Spinal cord (tissue), 10 donors: ENCODE results near the gene PKIB. TPM values are rescaled to one million over a fixed set of nuclear protein-coding genes. Genes with fewer than 3 reads are reported as not detected.

Experiments
- DNase-seq, 6 donors: peaks; one replicate each; pipeline versions ENCODE4 v3.0.0 to v3.0.0-alpha.2; 2013 to 2015; ENCODE audit warnings: low spot score in 6 of 6, low read depth in 4 of 6
- H3K27ac ChIP-seq: one replicate; pipeline ENCODE4 v1.5.1; 2013; ENCODE audit warnings: low read depth, low read length, control low read depth
- H3K27me3 ChIP-seq: one replicate; pipeline ENCODE4 v1.6.1; 2013; ENCODE audit warnings: low read length; ENCODE audit not compliant: control insufficient read depth, insufficient read depth
- H3K36me3 ChIP-seq: one replicate; pipeline ENCODE4 v1.6.1; 2013; ENCODE audit warnings: low read length; ENCODE audit not compliant: control insufficient read depth, insufficient read depth
- H3K4me1 ChIP-seq: one replicate; pipeline ENCODE4 v1.6.1; 2013; ENCODE audit warnings: low read length; ENCODE audit not compliant: control insufficient read depth, insufficient read depth
- H3K4me3 ChIP-seq: one replicate; pipeline ENCODE4 v1.5.1; 2013; ENCODE audit warnings: low read depth, low read length, control low read depth
- H3K9me3 ChIP-seq: one replicate; pipeline ENCODE4 v1.6.1; 2013; ENCODE audit warnings: low read length; ENCODE audit not compliant: control insufficient read depth, insufficient read depth
- WGBS: methylation state at CpG from one replicate; pipeline ENCODE4 v1.1.5; 2013; ENCODE audit warnings: missing lambda C conversion rate; ENCODE audit not compliant: insufficient coverage; 5-methylcytosine and 5-hydroxymethylcytosine counted together
- polyA plus RNA-seq, 2 donors: library from polyadenylated mRNA; unstranded; fragments of 120-200 nt; gene quantifications; one replicate each; pipeline ENCODE4 v1.2.1, GENCODE V29; 2013; ENCODE audit not compliant: insufficient read length in 2 of 2
- total RNA-seq, 2 donors: library from RNA; depleted of rRNA in 1 of 2; stranded (reverse); fragments of 120-200 nt in 1 of 2; fragments of >200 nt in 1 of 2; gene quantifications; one replicate each; pipeline versions ENCODE4 v1.2.3 to v1.2.4, GENCODE V29; 2013 to 2014
- donor health status: healthy.

The PKIB gene
- total and polyA plus RNA-seq, 4 donors = 4.7 to 15.7 (median 11.9) TPM

GRCh38 chr6:122616877-122617276 is 6.7 kb downstream of the PKIB start:
- Histone ChIP-seq H3K9me3 (no peaks in the 10 kb centered on the region), H3K36me3 (no peaks in the 10 kb centered on the region), H3K4me3 (no peak overlapping the region), H3K27ac (no peak overlapping the region), H3K4me1 (no peaks in the 10 kb centered on the region), H3K27me3 (no peaks in the 10 kb centered on the region)
- no peak for DNase-seq
- no CpG with 5 or more reads among the region's 3 CpGs for WGBS

GRCh38 chr6:122619309-122619708 is 9.1 kb downstream of the PKIB start:
- no peaks in the 10 kb centered on the region for H3K36me3 ChIP-seq
- H3K4me3 ChIP-seq = no peak overlapping the region
- no peak for DNase-seq
- H3K27me3 ChIP-seq = no peaks in the 10 kb centered on the region
- WGBS = 80% methylated on average over 2 of the region's 2 CpGs
- H3K27ac ChIP-seq = no peak overlapping the region
- H3K9me3 ChIP-seq = no peaks in the 10 kb centered on the region
- no peaks in the 10 kb centered on the region for H3K4me1 ChIP-seq

GRCh38 chr6:122620428-122620827 is 10.2 kb downstream of the PKIB start:
- no peak overlapping the region for H3K27ac ChIP-seq
- H3K27me3 ChIP-seq = no peaks in the 10 kb centered on the region
- no peaks in the 10 kb centered on the region for H3K4me1 ChIP-seq
- no peak overlapping the region for H3K4me3 ChIP-seq
- no peak for DNase-seq
- no peaks in the 10 kb centered on the region for H3K9me3 ChIP-seq
- H3K36me3 ChIP-seq = no peaks in the 10 kb centered on the region
- WGBS = 93% methylated on average over 3 of the region's 3 CpGs

GRCh38 chr6:122620902-122621301 is 10.7 kb downstream of the PKIB start:
- no peaks in the 10 kb centered on the region for H3K4me1 ChIP-seq
- H3K36me3 ChIP-seq = no peaks in the 10 kb centered on the region
- H3K4me3 ChIP-seq = no peak overlapping the region
- no peak for DNase-seq
- H3K27me3 ChIP-seq = no peaks in the 10 kb centered on the region
- H3K9me3 ChIP-seq = no peaks in the 10 kb centered on the region
- no CpG with 5 or more reads among the region's 3 CpGs for WGBS
- H3K27ac ChIP-seq = no peak overlapping the region

GRCh38 chr6:122621638-122622037 is 11.4 kb downstream of the PKIB start:
- 86% methylated on average over 1 of the region's 2 CpGs for WGBS
- no peak for DNase-seq

GRCh38 chr6:122622479-122622878 is 12.3 kb downstream of the PKIB start:
- H3K9me3 ChIP-seq = no peaks in the 10 kb centered on the region
- H3K36me3 ChIP-seq = no peaks in the 10 kb centered on the region
- H3K27me3 ChIP-seq = no peaks in the 10 kb centered on the region
- 26% methylated on average over 4 of the region's 4 CpGs for WGBS
- no peak overlapping the region for H3K27ac ChIP-seq
- peak in 1 of 6 donors; percentile 11 for DNase-seq
- no peaks in the 10 kb centered on the region for H3K4me1 ChIP-seq
- H3K4me3 ChIP-seq = no peak overlapping the region

More at GRCh38 chr6:122621638-122622037, 11.4 kb downstream of the PKIB start:
- H3K27ac ChIP-seq = no peak overlapping the region
- H3K9me3 ChIP-seq = no peaks in the 10 kb centered on the region
- no peaks in the 10 kb centered on the region for H3K36me3 ChIP-seq
- no peak overlapping the region for H3K4me3 ChIP-seq
- H3K27me3 ChIP-seq = no peaks in the 10 kb centered on the region
- H3K4me1 ChIP-seq = no peaks in the 10 kb centered on the region

GRCh38 chr6:122623279-122623678 is 13.1 kb downstream of the PKIB start:
- Histone ChIP-seq H3K9me3 (no peaks in the 10 kb centered on the region), H3K4me1 (no peaks in the 10 kb centered on the region), H3K36me3 (no peaks in the 10 kb centered on the region), H3K27ac (no peak overlapping the region), H3K27me3 (no peaks in the 10 kb centered on the region), H3K4me3 (no peak overlapping the region)
- no peak for DNase-seq

GRCh38 chr6:122624853-122625252 is 14.6 kb downstream of the PKIB start:
- Histone ChIP-seq H3K36me3 (no peaks in the 10 kb centered on the region), H3K4me1 (no peaks in the 10 kb centered on the region), H3K27me3 (no peaks in the 10 kb centered on the region), H3K4me3 (no peak overlapping the region), H3K9me3 (no peaks in the 10 kb centered on the region), H3K27ac (no peak overlapping the region)
- no CpG with 5 or more reads among the region's 2 CpGs for WGBS
- no peak for DNase-seq

- Histone ChIP-seq H3K36me3 (no peaks in the 10 kb centered on the region), H3K4me1 (no peaks in the 10 kb centered on the region), H3K27me3 (no peaks in the 10 kb centered on the region), H3K9me3 (no peaks in the 10 kb centered on the region), H3K27ac (no peak overlapping the region), H3K4me3 (no peak overlapping the region)
- WGBS = no CpG with 5 or more reads among the region's 1 CpG
- no peak for DNase-seq
Measured at GRCh38 chr6:122628714-122629113, 18.5 kb downstream of the PKIB start.

GRCh38 chr6:122631571-122632249 is 21.5 kb downstream of the PKIB start:
- WGBS = 88% methylated on average over 2 of the region's 3 CpGs
- H3K9me3 ChIP-seq = no peaks in the 10 kb centered on the region
- no peak for DNase-seq
- H3K4me1 ChIP-seq = no peaks in the 10 kb centered on the region
- H3K36me3 ChIP-seq = no peaks in the 10 kb centered on the region
- no peak overlapping the region for H3K27ac ChIP-seq
- no peak overlapping the region for H3K4me3 ChIP-seq
- no peaks in the 10 kb centered on the region for H3K27me3 ChIP-seq
